HCT116 (cell line): ENCODE measurements around the gene NANOGP8. TPM values are rescaled to one million over a fixed set of nuclear protein-coding genes. Genes with fewer than 3 reads are reported as not detected.

Experiments used
- ATAC-seq: fragments of 200-7000 bp; cut with Tn5 transposase; 2 replicates; pipeline ENCODE4 v1.9.1; 2020; ENCODE audit warnings: mild to moderate bottlenecking, moderate library complexity
- BruUV-seq: library from RNA; stranded (reverse); fragments of 400-500 nt; replicated peaks from 2 replicates; lab custom pipeline; 2021; lab: Mats Ljungman, UMichigan
- CTCF ChIA-PET: fragments of 300-600 bp; sonication (Branson Sonifier 250); formaldehyde crosslinking; loops from one replicate; lab custom pipeline; 2021; ENCODE audit warnings: antibody characterized with exemption; lab: Charles Lee
- POLR2A ChIA-PET: fragments of 300-600, 350-600 bp; sonication (Branson Sonifier 250); formaldehyde crosslinking; loops from one replicate; lab custom pipeline; 2021; ENCODE audit warnings: antibody characterized with exemption; lab: Charles Lee
- RAD21 ChIA-PET, 2 experiments: fragments of 300-600 bp; sonication (Branson Sonifier 250); formaldehyde crosslinking; loops; one replicate each; lab custom pipeline; 2023; ENCODE audit warnings: low total read pairs in 2 of 2; ENCODE audit not compliant: uncharacterized antibody in 2 of 2, unreplicated experiment in 2 of 2, low non-redundant PET in 1 of 2; lab: Charles Lee
- DNase-seq: peaks from one replicate; pipeline ENCODE4 v3.0.0-alpha.2; 2010; ENCODE audit warnings: low read depth, low spot score
- H2AFZ ChIP-seq: fragments of 200-600 bp; shearing (Covaris generic), sonication (generic); 2 replicates; pipeline ENCODE4 v1.6.1; 2017; ENCODE audit warnings: low read depth, mixed run types, mixed read lengths, antibody characterized with exemption, low read length; ENCODE audit not compliant: poor library complexity, severe bottlenecking
- H3K27ac ChIP-seq: 2 replicates; pipeline ENCODE4 v1.5.1; 2012; ENCODE audit warnings: low read depth, low read length
- H3K27me3 ChIP-seq: fragments of 200-600 bp; sonication (generic); 2 replicates; pipeline ENCODE4 v1.6.1; 2016; ENCODE audit warnings: mixed run types, low read length, mixed read lengths; ENCODE audit not compliant: insufficient read depth
- H3K36me3 ChIP-seq, 2 experiments: fragments of 200-500 bp in 1 of 2; fragments of 200-600 bp in 1 of 2; sonication (Bioruptor generic) in 1 of 2; sonication (generic) in 1 of 2; 2 replicates each; pipeline versions ENCODE4 v1.5.1 to v1.6.1; 2014 to 2016; ENCODE audit warnings: low read length in 2 of 2, inconsistent platforms in 1 of 2, mixed read lengths in 1 of 2, mixed run types in 1 of 2; ENCODE audit not compliant: insufficient read depth in 2 of 2, control insufficient read depth in 1 of 2
- H3K4me1 ChIP-seq, 2 experiments: fragments of 200-600 bp in 1 of 2; sonication (generic) in 1 of 2; 2 replicates each; pipeline versions ENCODE4 v1.5.1 to v1.6.1; 2012 to 2017; ENCODE audit warnings: low read length in 2 of 2, inconsistent platforms in 1 of 2, mild to moderate bottlenecking in 1 of 2, mixed read lengths in 1 of 2, mixed run types in 1 of 2, moderate library complexity in 1 of 2; ENCODE audit not compliant: insufficient read depth in 2 of 2, control insufficient read depth in 1 of 2
- H3K4me2 ChIP-seq: fragments of 200-600 bp; sonication (generic); 2 replicates; pipeline ENCODE4 v1.6.1; 2017; ENCODE audit warnings: mixed run types, low read length, mixed read lengths
- H3K4me3 ChIP-seq, 2 experiments: fragments of 200-600 bp in 1 of 2; sonication (generic) in 1 of 2; replicated peaks in 1 of 2; 2 replicates each; pipeline ENCODE4 v1.5.1; 2011 to 2016; ENCODE audit warnings: low read length in 2 of 2, control low read depth in 1 of 2, low read depth in 1 of 2, mild to moderate bottlenecking in 1 of 2, mixed read lengths in 1 of 2, mixed run types in 1 of 2
- H3K79me2 ChIP-seq: fragments of 200-600 bp; sonication (generic); 2 replicates; pipeline ENCODE4 v1.6.1; 2017; ENCODE audit warnings: mild to moderate bottlenecking, mixed run types, low read length, moderate library complexity, mixed read lengths; ENCODE audit not compliant: insufficient read depth
- H3K9ac ChIP-seq: fragments of 200-600 bp; sonication (generic); 2 replicates; pipeline ENCODE4 v1.6.1; 2016; ENCODE audit warnings: low read length, mixed read lengths
- H3K9me2 ChIP-seq: fragments of 200-600 bp; sonication (generic), shearing (Covaris generic); 2 replicates; pipeline ENCODE4 v1.6.1; 2017; ENCODE audit warnings: mixed run types, mild to moderate bottlenecking, moderate library complexity; ENCODE audit not compliant: insufficient read depth
- H3K9me3 ChIP-seq, 2 experiments: fragments of 200-500 bp in 1 of 2; fragments of 200-600 bp in 1 of 2; sonication (Bioruptor generic) in 1 of 2; sonication (generic) in 1 of 2; 2 replicates each; pipeline ENCODE4 v1.6.1; 2014 to 2017; ENCODE audit warnings: low read length in 2 of 2, mixed read lengths in 2 of 2, inconsistent platforms in 1 of 2, low read depth in 1 of 2, mild to moderate bottlenecking in 1 of 2, mixed run types in 1 of 2, moderate library complexity in 1 of 2; ENCODE audit not compliant: control insufficient read depth in 1 of 2, insufficient read depth in 1 of 2
- H4K20me1 ChIP-seq: fragments of 200-600 bp; sonication (generic), shearing (Covaris generic); 2 replicates; pipeline ENCODE4 v1.6.1; 2017; ENCODE audit warnings: mixed run types, mild to moderate bottlenecking, moderate library complexity; ENCODE audit not compliant: insufficient read depth
- CEBPB ChIP-seq: IDR thresholded peaks from 2 replicates; pipeline ENCODE4 v1.6.1; 2012; ENCODE audit warnings: low read depth
- EGR1 ChIP-seq: IDR thresholded peaks from 2 replicates; pipeline ENCODE4 v1.6.1; 2012; ENCODE audit warnings: low read depth
- FOSL1 ChIP-seq: IDR thresholded peaks from 2 replicates; pipeline ENCODE4 v1.6.1; 2012; ENCODE audit warnings: low read depth
- JUND ChIP-seq: IDR thresholded peaks from 2 replicates; pipeline ENCODE4 v1.6.1; 2012
- MAX ChIP-seq: IDR thresholded peaks from 2 replicates; pipeline ENCODE4 v1.6.1; 2012
- RAD21 ChIP-seq: IDR thresholded peaks from 2 replicates; pipeline ENCODE4 v1.6.1; 2012; ENCODE audit warnings: low read depth, mild to moderate bottlenecking
- SIN3A ChIP-seq: IDR thresholded peaks from 2 replicates; pipeline ENCODE4 v1.6.1; 2012; ENCODE audit warnings: low read depth
- SP1 ChIP-seq: IDR thresholded peaks from 2 replicates; pipeline ENCODE4 v1.6.1; 2012; ENCODE audit warnings: low read depth
- SRF ChIP-seq: IDR thresholded peaks from 2 replicates; pipeline ENCODE4 v1.6.1; 2012; ENCODE audit warnings: low read depth
- TCF7L2 ChIP-seq: IDR thresholded peaks from 2 replicates; pipeline ENCODE4 v1.7.0; 2011; ENCODE audit warnings: borderline replicate concordance, inconsistent platforms; ENCODE audit not compliant: insufficient read depth, insufficient read length; ENCODE audit errors: extremely low read depth
- YY1 ChIP-seq: IDR thresholded peaks from 2 replicates; pipeline ENCODE4 v1.6.1; 2011; ENCODE audit warnings: low read length, low read depth, moderate library complexity, mild to moderate bottlenecking; ENCODE audit not compliant: insufficient replicate concordance; ENCODE audit errors: extremely low read depth
- ZFX ChIP-seq: fragments of 450-650 bp; IDR thresholded peaks from 2 replicates; pipeline ENCODE4 v1.6.1; 2017
- ZNF274 ChIP-seq: fragments of 200-500 bp; sonication (Bioruptor generic); IDR thresholded peaks from 2 replicates; pipeline ENCODE4 v1.6.1; 2014; ENCODE audit warnings: mild to moderate bottlenecking, low read depth, low read length, inconsistent platforms
- intact Hi-C: fragments of 100-400 bp; cut with micrococcal nuclease; formaldehyde crosslinking; loops from 2 replicates; pipeline ENCODE4 v1.10.0; 2022
- total RNA-seq: library from RNA; stranded (reverse); gene quantifications from one replicate; pipeline ENCODE4 v1.2.1, GENCODE V29; 2021; ENCODE audit not compliant: unreplicated experiment
- TF ChIP-seq, protein P1 (sequence below): IDR thresholded peaks from 2 replicates; pipeline ENCODE4 v1.6.1; 2012
- TF ChIP-seq, protein P2 (sequence below): IDR thresholded peaks from 2 replicates; pipeline ENCODE4 v1.6.1; 2011; ENCODE audit warnings: mild to moderate bottlenecking, low read length, moderate library complexity; ENCODE audit not compliant: insufficient replicate concordance; ENCODE audit errors: extremely low read depth
- TF ChIP-seq, protein P3 (sequence below), 3 experiments: fragments of 200-600 bp in 1 of 3; sonication (generic) in 1 of 3; IDR thresholded peaks in 2 of 3; conservative IDR thresholded peaks in 1 of 3; 2 replicates each; pipeline ENCODE4 v1.5.1; 2012 to 2017; ENCODE audit warnings: low read depth in 2 of 3, low read length in 2 of 3, antibody characterized with exemption in 1 of 3, borderline replicate concordance in 1 of 3, control low read depth in 1 of 3, mild to moderate bottlenecking in 1 of 3, mixed read lengths in 1 of 3, mixed run types in 1 of 3, moderate library complexity in 1 of 3; ENCODE audit not compliant: insufficient read depth in 1 of 3
- TF ChIP-seq, protein P4 (sequence below): IDR thresholded peaks from 2 replicates; pipeline ENCODE4 v1.6.1; 2012; ENCODE audit warnings: low read depth

NANOGP8 gene
- total RNA-seq, 1 experiment from 2014 or later = not detected

DNA sequence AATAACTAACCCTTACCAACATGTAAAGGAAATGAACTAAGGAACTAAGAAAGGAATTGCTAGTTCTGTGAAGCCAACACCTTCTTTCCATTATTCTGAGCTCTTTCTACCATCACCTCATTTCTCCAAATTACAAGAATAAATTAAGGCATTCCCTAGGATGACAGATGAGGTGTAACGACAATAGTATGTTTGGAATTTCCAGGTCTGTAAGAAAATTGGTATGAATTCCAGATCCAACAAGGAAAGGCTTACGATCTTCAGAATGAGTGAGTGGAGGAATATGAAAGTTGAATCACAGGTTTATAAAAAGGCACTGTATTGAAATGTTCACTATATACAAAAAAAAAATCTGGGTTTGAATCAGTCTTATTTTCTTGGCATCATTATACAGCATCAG, 4.5 kb upstream of the NANOGP8 start:
- ChIA-PET POLR2A (no interaction called here), CTCF (interaction anchor here (1.5 kb wide), 1 partner anchor 11 kb away, joined by 3 read pairs; no protein-coding TSS in a partner anchor)
- no peak overlapping the region for H3K4me3 ChIP-seq
- H4K20me1 ChIP-seq = no peaks in the 10 kb centered on the region
- no peaks in the 10 kb centered on the region for H3K4me1 ChIP-seq
- no peak overlapping the region for H3K9ac ChIP-seq
- no peak overlapping the region for H3K27ac ChIP-seq
- no peaks in the 10 kb centered on the region for H3K27me3 ChIP-seq
- H3K36me3 ChIP-seq = no peaks in the 10 kb centered on the region
- no peak for ATAC-seq
- no peaks in the 10 kb centered on the region for H3K9me2 ChIP-seq
- H3K4me2 ChIP-seq = no peak overlapping the region
- DNase-seq = no peak
- intact Hi-C loops = no loop called here
- no TSS peak for BruUV-seq
- no peak for TF ChIP-seq YY1
- TF ChIP-seq, protein P1, sequence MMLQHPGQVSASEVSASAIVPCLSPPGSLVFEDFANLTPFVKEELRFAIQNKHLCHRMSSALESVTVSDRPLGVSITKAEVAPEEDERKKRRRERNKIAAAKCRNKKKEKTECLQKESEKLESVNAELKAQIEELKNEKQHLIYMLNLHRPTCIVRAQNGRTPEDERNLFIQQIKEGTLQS = no peak
- TF ChIP-seq, protein P2, sequence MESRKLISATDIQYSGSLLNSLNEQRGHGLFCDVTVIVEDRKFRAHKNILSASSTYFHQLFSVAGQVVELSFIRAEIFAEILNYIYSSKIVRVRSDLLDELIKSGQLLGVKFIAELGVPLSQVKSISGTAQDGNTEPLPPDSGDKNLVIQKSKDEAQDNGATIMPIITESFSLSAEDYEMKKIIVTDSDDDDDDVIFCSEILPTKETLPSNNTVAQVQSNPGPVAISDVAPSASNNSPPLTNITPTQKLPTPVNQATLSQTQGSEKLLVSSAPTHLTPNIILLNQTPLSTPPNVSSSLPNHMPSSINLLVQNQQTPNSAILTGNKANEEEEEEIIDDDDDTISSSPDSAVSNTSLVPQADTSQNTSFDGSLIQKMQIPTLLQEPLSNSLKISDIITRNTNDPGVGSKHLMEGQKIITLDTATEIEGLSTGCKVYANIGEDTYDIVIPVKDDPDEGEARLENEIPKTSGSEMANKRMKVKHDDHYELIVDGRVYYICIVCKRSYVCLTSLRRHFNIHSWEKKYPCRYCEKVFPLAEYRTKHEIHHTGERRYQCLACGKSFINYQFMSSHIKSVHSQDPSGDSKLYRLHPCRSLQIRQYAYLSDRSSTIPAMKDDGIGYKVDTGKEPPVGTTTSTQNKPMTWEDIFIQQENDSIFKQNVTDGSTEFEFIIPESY = no peak
- no peak for TF ChIP-seq JUND
- TF ChIP-seq FOSL1 = no peak
- TF ChIP-seq ZFX = no peak
- TF ChIP-seq EGR1 = no peak
- no peak for TF ChIP-seq TCF7L2
- TF ChIP-seq CEBPB = no peak
- no peak for TF ChIP-seq SIN3A
- TF ChIP-seq RAD21 = no peak
- no peak for TF ChIP-seq SP1
- TF ChIP-seq, protein P3, sequence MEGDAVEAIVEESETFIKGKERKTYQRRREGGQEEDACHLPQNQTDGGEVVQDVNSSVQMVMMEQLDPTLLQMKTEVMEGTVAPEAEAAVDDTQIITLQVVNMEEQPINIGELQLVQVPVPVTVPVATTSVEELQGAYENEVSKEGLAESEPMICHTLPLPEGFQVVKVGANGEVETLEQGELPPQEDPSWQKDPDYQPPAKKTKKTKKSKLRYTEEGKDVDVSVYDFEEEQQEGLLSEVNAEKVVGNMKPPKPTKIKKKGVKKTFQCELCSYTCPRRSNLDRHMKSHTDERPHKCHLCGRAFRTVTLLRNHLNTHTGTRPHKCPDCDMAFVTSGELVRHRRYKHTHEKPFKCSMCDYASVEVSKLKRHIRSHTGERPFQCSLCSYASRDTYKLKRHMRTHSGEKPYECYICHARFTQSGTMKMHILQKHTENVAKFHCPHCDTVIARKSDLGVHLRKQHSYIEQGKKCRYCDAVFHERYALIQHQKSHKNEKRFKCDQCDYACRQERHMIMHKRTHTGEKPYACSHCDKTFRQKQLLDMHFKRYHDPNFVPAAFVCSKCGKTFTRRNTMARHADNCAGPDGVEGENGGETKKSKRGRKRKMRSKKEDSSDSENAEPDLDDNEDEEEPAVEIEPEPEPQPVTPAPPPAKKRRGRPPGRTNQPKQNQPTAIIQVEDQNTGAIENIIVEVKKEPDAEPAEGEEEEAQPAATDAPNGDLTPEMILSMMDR (IDR thresholded peaks at IDR 0.05 in 2 of 3, conservative IDR thresholded peaks at IDR 0.05 in 1 of 3; ENCODE audit: borderline replicate concordance in 1 of 3, insufficient read depth in 1 of 3, low read depth in 2 of 3, low read length in 2 of 3) = no peak
- no peak for TF ChIP-seq MAX
- TF ChIP-seq, protein P4, sequence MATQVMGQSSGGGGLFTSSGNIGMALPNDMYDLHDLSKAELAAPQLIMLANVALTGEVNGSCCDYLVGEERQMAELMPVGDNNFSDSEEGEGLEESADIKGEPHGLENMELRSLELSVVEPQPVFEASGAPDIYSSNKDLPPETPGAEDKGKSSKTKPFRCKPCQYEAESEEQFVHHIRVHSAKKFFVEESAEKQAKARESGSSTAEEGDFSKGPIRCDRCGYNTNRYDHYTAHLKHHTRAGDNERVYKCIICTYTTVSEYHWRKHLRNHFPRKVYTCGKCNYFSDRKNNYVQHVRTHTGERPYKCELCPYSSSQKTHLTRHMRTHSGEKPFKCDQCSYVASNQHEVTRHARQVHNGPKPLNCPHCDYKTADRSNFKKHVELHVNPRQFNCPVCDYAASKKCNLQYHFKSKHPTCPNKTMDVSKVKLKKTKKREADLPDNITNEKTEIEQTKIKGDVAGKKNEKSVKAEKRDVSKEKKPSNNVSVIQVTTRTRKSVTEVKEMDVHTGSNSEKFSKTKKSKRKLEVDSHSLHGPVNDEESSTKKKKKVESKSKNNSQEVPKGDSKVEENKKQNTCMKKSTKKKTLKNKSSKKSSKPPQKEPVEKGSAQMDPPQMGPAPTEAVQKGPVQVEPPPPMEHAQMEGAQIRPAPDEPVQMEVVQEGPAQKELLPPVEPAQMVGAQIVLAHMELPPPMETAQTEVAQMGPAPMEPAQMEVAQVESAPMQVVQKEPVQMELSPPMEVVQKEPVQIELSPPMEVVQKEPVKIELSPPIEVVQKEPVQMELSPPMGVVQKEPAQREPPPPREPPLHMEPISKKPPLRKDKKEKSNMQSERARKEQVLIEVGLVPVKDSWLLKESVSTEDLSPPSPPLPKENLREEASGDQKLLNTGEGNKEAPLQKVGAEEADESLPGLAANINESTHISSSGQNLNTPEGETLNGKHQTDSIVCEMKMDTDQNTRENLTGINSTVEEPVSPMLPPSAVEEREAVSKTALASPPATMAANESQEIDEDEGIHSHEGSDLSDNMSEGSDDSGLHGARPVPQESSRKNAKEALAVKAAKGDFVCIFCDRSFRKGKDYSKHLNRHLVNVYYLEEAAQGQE = no peak
- no peak for TF ChIP-seq ZNF274
- no peak for TF ChIP-seq SRF
- TF ChIP-seq, all 23 proteins: peak for 0
- RAD21 ChIA-PET = no interaction called here
- no peaks in the 10 kb centered on the region for H3K9me3 ChIP-seq
- no peaks in the 10 kb centered on the region for H3K79me2 ChIP-seq
- no peak overlapping the region for H2AFZ ChIP-seq
